ENCODE data around the gene PTF1A.

PTF1A gene

GRCh38 chr10:23187155-23187554, 5.0 kb upstream of the PTF1A start:
- TF ChIP-seq CTCF (IDR thresholded peaks at IDR 0.05; ENCODE audit: extremely low read depth, missing control alignments), result no peak
- DNase-seq (ENCODE audit: low spot score), result no peak

GRCh38 chr10:23189024-23189423, 3.1 kb upstream of the PTF1A start:
- TF ChIP-seq CTCF (IDR thresholded peaks at IDR 0.05; ENCODE audit: extremely low read depth, missing control alignments), result no peak
- no peak for DNase-seq (ENCODE audit: low spot score)

- TF ChIP-seq CTCF (IDR thresholded peaks at IDR 0.05; ENCODE audit: extremely low read depth, missing control alignments), result no peak
These were observed 994 bp upstream of the PTF1A start for GRCh38 chr10:23190872-23191763.

GRCh38 chr10:23192712-23193434, 761 bp downstream of the PTF1A start:
- peak; percentile 43 for DNase-seq (ENCODE audit: low spot score)
- TF ChIP-seq CTCF (IDR thresholded peaks at IDR 0.05; ENCODE audit: extremely low read depth, missing control alignments), result no peak

More at GRCh38 chr10:23190872-23191763, 994 bp upstream of the PTF1A start:
- no peak for DNase-seq (ENCODE audit: low spot score)

- no peak for TF ChIP-seq CTCF (IDR thresholded peaks at IDR 0.05; ENCODE audit: extremely low read depth, missing control alignments)
- no peak for DNase-seq (ENCODE audit: low spot score)
These were observed 1.4 kb downstream of the PTF1A start for GRCh38 chr10:23193435-23194074.

- no peak for DNase-seq (ENCODE audit: low spot score)
- no peak for TF ChIP-seq CTCF (IDR thresholded peaks at IDR 0.05; ENCODE audit: extremely low read depth, missing control alignments)
These were observed 2.4 kb downstream of the PTF1A start for GRCh38 chr10:23194471-23194965.
